KMS-11 (cell line): ENCODE results near the gene GDE1.

Experiments used
- H2AFZ ChIP-seq: fragments of 200-600 bp; sonication (generic); 2 replicates; pipeline ENCODE4 v1.6.1; 2016; ENCODE audit warnings: antibody characterized with exemption, mixed run types, low read depth
- H3K27ac ChIP-seq: fragments of 200-600 bp; sonication (generic); 2 replicates; pipeline ENCODE4 v1.6.1; 2016; ENCODE audit warnings: mild to moderate bottlenecking, mixed run types
- H3K27me3 ChIP-seq: fragments of 200-600 bp; sonication (generic); 2 replicates; pipeline ENCODE4 v1.6.1; 2017; ENCODE audit warnings: mild to moderate bottlenecking, low read depth, mixed run types, moderate library complexity; ENCODE audit not compliant: insufficient read depth
- H3K36me3 ChIP-seq: fragments of 200-600 bp; sonication (generic); 2 replicates; pipeline ENCODE4 v1.6.1; 2017; ENCODE audit warnings: mild to moderate bottlenecking, mixed run types; ENCODE audit not compliant: insufficient read depth
- H3K4me1 ChIP-seq: fragments of 200-600 bp; sonication (generic); 2 replicates; pipeline ENCODE4 v1.6.1; 2016; ENCODE audit warnings: mild to moderate bottlenecking, low read depth, mixed run types; ENCODE audit not compliant: poor library complexity, severe bottlenecking
- H3K4me2 ChIP-seq: fragments of 200-600 bp; sonication (generic); 2 replicates; pipeline ENCODE4 v1.7.0; 2016; ENCODE audit warnings: mild to moderate bottlenecking, mixed run types
- H3K4me3 ChIP-seq: fragments of 200-600 bp; sonication (generic); IDR thresholded peaks from 2 replicates; pipeline ENCODE4 v1.6.1; 2017; ENCODE audit warnings: low read depth, low read length, mixed read lengths; ENCODE audit not compliant: insufficient read depth
- H3K79me2 ChIP-seq: fragments of 200-600 bp; sonication (generic); 2 replicates; pipeline ENCODE4 v1.6.1; 2016; ENCODE audit warnings: low read depth, mixed run types; ENCODE audit not compliant: insufficient read depth
- H3K9ac ChIP-seq: fragments of 200-600 bp; sonication (generic); 2 replicates; pipeline ENCODE4 v1.6.1; 2016; ENCODE audit warnings: mild to moderate bottlenecking, mixed run types
- H4K20me1 ChIP-seq: fragments of 200-600 bp; sonication (generic); 2 replicates; pipeline ENCODE4 v1.6.1; 2016; ENCODE audit warnings: mild to moderate bottlenecking, mixed run types; ENCODE audit not compliant: insufficient read depth
- CTCF ChIP-seq: fragments of 200-600 bp; sonication (generic); conservative IDR thresholded peaks from 2 replicates; pipeline ENCODE4 v1.6.1; 2017; ENCODE audit warnings: low read depth, mild to moderate bottlenecking, antibody characterized with exemption, low read length, moderate library complexity, mixed read lengths

Gene GDE1

GRCh38 chr16:19540241-19540970 is 18.5 kb upstream of the GDE1 start:
- no peaks in the 10 kb centered on the region for H3K4me1 ChIP-seq
- no peak overlapping the region for H3K9ac ChIP-seq
- no peaks in the 10 kb centered on the region for H3K79me2 ChIP-seq
- no peaks in the 10 kb centered on the region for H3K27me3 ChIP-seq
- no peak overlapping the region for H2AFZ ChIP-seq
- no peaks in the 10 kb centered on the region for H4K20me1 ChIP-seq
- H3K36me3 ChIP-seq = peaks cover 4% of the 10 kb centered on the region; the same call in 1 of the 2 replicates
- no peak overlapping the region for H3K4me2 ChIP-seq
- no peak for TF ChIP-seq CTCF
- H3K4me3 ChIP-seq = no peak overlapping the region
- H3K27ac ChIP-seq = no peak overlapping the region

- Histone ChIP-seq H3K4me3 (no peak overlapping the region), H3K27ac (no peak overlapping the region), H2AFZ (no peak overlapping the region), H3K79me2 (no peaks in the 10 kb centered on the region), H3K36me3 (no peaks in the 10 kb centered on the region), H4K20me1 (no peaks in the 10 kb centered on the region), H3K9ac (no peak overlapping the region), H3K4me1 (no peaks in the 10 kb centered on the region), H3K4me2 (no peak overlapping the region), H3K27me3 (no peaks in the 10 kb centered on the region)
- TF ChIP-seq CTCF = no peak
Measured at GRCh38 chr16:19532601-19533000, 10.7 kb upstream of the GDE1 start.

GRCh38 chr16:19528666-19529065 is 6.8 kb upstream of the GDE1 start:
- Histone ChIP-seq H3K4me2 (no peak overlapping the region), H3K9ac (no peak overlapping the region), H3K27ac (no peak overlapping the region), H3K79me2 (peaks cover 6% of the 10 kb centered on the region; the same call in 1 of the 2 replicates), H4K20me1 (no peaks in the 10 kb centered on the region), H3K4me3 (no peak overlapping the region), H3K27me3 (no peaks in the 10 kb centered on the region), H3K36me3 (no peaks in the 10 kb centered on the region), H2AFZ (no peak overlapping the region), H3K4me1 (peaks cover 10% of the 10 kb centered on the region)
- TF ChIP-seq CTCF = no peak

GRCh38 chr16:19527161-19527560 is 5.3 kb upstream of the GDE1 start:
- Histone ChIP-seq H3K27me3 (no peaks in the 10 kb centered on the region), H3K9ac (no peak overlapping the region)

More at GRCh38 chr16:19527161-19527560, 5.3 kb upstream of the GDE1 start:
- H4K20me1 ChIP-seq = no peaks in the 10 kb centered on the region
- H3K4me3 ChIP-seq = no peak overlapping the region
- no peak for TF ChIP-seq CTCF
- no peak overlapping the region for H3K27ac ChIP-seq
- no peak overlapping the region for H3K4me2 ChIP-seq
- H2AFZ ChIP-seq = no peak overlapping the region
- H3K4me1 ChIP-seq = peaks cover 23% of the 10 kb centered on the region
- no peaks in the 10 kb centered on the region for H3K36me3 ChIP-seq
- H3K79me2 ChIP-seq = peaks cover 6% of the 10 kb centered on the region; the same call in 1 of the 2 replicates
